Stomach smooth muscle (tissue), 2 donors: Measurements from ENCODE around the gene SMOC2.
A peak's percentile ranks its signal among the peaks of the same experiment; 100 is the strongest.

Experiments used
- H3K27ac ChIP-seq: one replicate; pipeline ENCODE4 v1.7.0; 2013; ENCODE audit warnings: mild to moderate bottlenecking, low read length, inconsistent platforms
- H3K27me3 ChIP-seq, 2 donors: one replicate each; pipeline ENCODE4 v1.7.0; 2013; ENCODE audit warnings: low read length in 2 of 2; ENCODE audit not compliant: insufficient read depth in 2 of 2, control insufficient read depth in 1 of 2
- H3K36me3 ChIP-seq, 2 donors: one replicate each; pipeline ENCODE4 v1.7.0; 2013; ENCODE audit warnings: low read length in 2 of 2; ENCODE audit not compliant: control insufficient read depth in 2 of 2, insufficient read depth in 2 of 2
- H3K4me1 ChIP-seq: one replicate; pipeline ENCODE4 v1.7.0; 2013; ENCODE audit warnings: low read length; ENCODE audit not compliant: control insufficient read depth, insufficient read depth
- H3K4me3 ChIP-seq, 2 donors: one replicate each; pipeline ENCODE4 v1.7.0; 2013; ENCODE audit warnings: low read length in 2 of 2
- H3K9ac ChIP-seq, 2 donors: one replicate each; pipeline ENCODE4 v1.7.0; 2013; ENCODE audit warnings: low read length in 2 of 2, mild to moderate bottlenecking in 1 of 2
- H3K9me3 ChIP-seq, 2 donors: one replicate each; pipeline ENCODE4 v1.7.0; 2013; ENCODE audit warnings: low read length in 2 of 2; ENCODE audit not compliant: control insufficient read depth in 2 of 2
- donor health status: healthy.
- donor health status: Pancreatic carcinoma.

The SMOC2 gene

DNA sequence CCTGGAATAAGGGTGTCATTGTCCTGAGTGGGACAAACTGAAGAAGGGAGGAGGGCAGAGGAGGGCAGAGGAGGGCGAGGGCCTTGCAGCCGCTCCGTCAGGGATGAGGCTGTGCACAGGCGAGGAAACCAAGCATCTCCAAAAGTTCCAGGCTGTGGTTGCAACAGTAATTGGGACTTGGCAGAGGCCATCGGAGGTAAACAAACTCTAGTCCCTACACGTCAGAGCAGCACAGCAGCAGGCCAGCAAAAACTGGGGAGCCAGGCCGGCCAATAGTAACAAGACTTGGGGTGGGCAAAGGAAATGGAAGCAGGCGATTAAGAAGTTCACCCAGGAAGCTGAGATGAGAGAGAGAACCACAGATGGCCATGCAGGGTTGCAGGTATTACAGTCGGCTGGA, 142.8 kb downstream of the SMOC2 start:
- H3K9me3 ChIP-seq = no peaks in the 10 kb centered on the region
- no peak overlapping the region for H3K4me3 ChIP-seq
- H3K27ac ChIP-seq = peak overlapping the region; percentile 98
- H3K36me3 ChIP-seq = peaks cover 2 to 6% of the 10 kb centered on the region in 2 donors
- peak overlapping the region; percentile 56 to 68 for H3K9ac ChIP-seq
- H3K4me1 ChIP-seq = peaks cover 55% of the 10 kb centered on the region
- H3K27me3 ChIP-seq = no peaks in the 10 kb centered on the region

DNA sequence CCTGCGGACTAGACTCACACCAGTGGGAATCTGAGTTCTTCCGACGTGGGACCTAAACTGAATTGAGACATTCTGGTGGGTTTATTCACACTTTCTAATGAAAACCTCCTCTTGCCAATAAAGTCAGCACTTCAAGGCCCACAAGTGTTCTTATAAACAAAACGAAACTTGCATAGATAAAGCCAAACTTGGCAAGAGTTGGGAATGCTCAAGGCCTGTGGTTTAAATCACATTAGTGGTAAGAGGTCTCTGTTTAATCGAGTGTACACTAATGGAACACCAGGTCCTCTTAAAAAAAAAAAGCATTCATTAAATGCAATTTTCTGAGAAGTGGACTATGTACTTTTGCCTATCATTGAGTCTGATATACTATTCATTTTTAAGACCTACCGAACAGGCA, 143.3 kb downstream of the SMOC2 start:
- peaks cover 54% of the 10 kb centered on the region for H3K4me1 ChIP-seq
- no peaks in the 10 kb centered on the region for H3K27me3 ChIP-seq
- peak overlapping the region; percentile 98 for H3K27ac ChIP-seq

DNA sequence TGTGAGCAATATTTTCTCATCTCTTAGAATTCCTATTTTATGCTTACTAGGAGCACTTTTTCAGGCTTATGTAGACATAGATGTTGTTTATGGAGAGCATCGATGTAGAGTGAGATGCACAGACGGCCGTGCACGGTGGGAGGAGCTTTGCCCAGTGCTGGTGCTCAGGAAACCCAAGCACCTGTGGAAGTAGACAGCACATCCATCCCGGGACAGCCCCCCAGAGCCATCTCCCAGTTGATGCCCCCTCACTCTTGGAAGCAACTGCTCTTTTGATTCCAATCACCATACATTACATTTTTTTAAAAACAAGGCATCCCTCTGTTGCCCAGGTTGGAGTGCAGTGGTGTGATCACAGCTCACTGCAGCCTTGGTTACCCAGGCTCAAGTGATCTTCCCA, 143.7 kb downstream of the SMOC2 start:
- H3K9ac ChIP-seq = peak overlapping the region; percentile 47
- H3K27me3 ChIP-seq = no peaks in the 10 kb centered on the region
- peak overlapping the region in 1 of 2 donors; percentile 8 for H3K4me3 ChIP-seq
- H3K27ac ChIP-seq = peak overlapping the region; percentile 98
- peaks cover 53% of the 10 kb centered on the region for H3K4me1 ChIP-seq
- no peaks in the 10 kb centered on the region for H3K9me3 ChIP-seq
- peaks cover 2 to 6% of the 10 kb centered on the region in 2 donors for H3K36me3 ChIP-seq

More for the DNA sequence above, 143.3 kb downstream of the SMOC2 start:
- peak overlapping the region; percentile 56 to 68 for H3K9ac ChIP-seq
- no peaks in the 10 kb centered on the region for H3K9me3 ChIP-seq
- peaks cover 2 to 6% of the 10 kb centered on the region in 2 donors for H3K36me3 ChIP-seq
- peak overlapping the region in 1 of 2 donors; percentile 8 for H3K4me3 ChIP-seq

DNA sequence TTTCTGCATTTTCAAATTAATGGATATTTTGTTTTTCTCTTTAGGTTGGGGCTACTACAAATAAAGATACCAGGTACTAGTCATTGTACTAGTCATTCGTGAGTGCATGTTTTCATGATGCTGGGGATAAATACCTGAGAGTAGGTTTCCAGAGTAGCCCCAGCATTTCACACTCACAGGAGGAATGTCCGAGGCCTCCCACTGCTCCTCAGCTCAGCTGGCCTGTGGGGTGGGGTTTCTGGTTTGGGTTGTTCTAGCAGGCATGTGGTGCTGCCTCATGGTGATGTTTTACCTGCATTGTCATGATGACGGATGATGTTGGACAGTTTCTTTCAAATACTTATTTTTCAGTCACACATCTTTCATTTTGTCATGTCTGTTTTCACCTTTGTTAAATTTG, 144.5 kb downstream of the SMOC2 start:
- Histone ChIP-seq H3K9me3 (no peaks in the 10 kb centered on the region), H3K4me3 (no peak overlapping the region), H3K27ac (peak overlapping the region; percentile 98), H3K36me3 (peaks cover 2 to 6% of the 10 kb centered on the region in 2 donors), H3K9ac (no peak overlapping the region), H3K27me3 (no peaks in the 10 kb centered on the region), H3K4me1 (peaks cover 45% of the 10 kb centered on the region)

DNA sequence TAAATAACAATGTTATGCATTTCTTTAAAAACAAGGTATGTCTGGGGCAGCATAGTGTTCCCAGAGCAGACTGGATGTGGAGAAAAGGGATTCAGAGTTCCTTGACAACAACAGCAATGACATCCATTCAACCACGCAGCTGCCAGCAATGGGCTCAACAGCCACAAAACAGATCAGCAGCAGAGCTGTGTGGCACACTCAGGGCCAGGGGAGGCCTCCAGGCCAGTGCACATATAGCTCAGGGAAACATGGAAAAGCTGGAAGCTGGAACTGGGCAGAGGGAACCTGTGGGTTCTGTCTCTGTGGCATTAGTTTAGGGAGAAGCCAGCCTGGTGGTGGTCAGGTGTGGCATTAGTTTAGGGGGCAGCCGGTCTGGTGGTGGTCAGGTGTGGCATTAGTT, 148.3 kb downstream of the SMOC2 start:
- no peak overlapping the region for H3K27ac ChIP-seq

DNA sequence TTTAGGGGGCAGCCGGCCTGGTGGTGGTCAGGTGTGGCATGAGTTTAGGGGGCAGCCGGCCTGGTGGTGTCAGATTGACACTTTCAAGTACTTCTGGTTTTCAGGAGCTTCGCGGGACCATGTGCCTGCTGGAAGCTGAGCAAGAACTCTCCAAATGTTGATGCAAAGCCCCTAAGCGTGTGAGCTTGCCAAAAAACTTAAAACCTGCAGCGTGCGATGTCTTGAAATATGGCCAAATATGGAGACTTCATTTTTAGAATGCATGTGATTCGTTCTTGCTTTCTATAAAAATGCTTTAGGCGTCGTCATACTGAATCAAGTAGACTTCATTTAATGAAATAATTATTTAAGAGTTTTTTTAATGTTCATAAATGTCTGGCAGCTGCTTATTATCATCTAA, 149.4 kb downstream of the SMOC2 start:
- Histone ChIP-seq H3K36me3 (peaks cover 2 to 7% of the 10 kb centered on the region in 2 donors), H3K4me1 (peaks cover 11% of the 10 kb centered on the region), H3K9ac (no peak overlapping the region), H3K27ac (no peak overlapping the region), H3K9me3 (no peaks in the 10 kb centered on the region), H3K27me3 (no peaks in the 10 kb centered on the region), H3K4me3 (no peak overlapping the region)

More for the DNA sequence above, 148.3 kb downstream of the SMOC2 start:
- Histone ChIP-seq H3K4me1 (peaks cover 19% of the 10 kb centered on the region), H3K9me3 (no peaks in the 10 kb centered on the region), H3K36me3 (peaks cover 2 to 6% of the 10 kb centered on the region in 2 donors), H3K27me3 (no peaks in the 10 kb centered on the region), H3K4me3 (no peak overlapping the region), H3K9ac (no peak overlapping the region)

DNA sequence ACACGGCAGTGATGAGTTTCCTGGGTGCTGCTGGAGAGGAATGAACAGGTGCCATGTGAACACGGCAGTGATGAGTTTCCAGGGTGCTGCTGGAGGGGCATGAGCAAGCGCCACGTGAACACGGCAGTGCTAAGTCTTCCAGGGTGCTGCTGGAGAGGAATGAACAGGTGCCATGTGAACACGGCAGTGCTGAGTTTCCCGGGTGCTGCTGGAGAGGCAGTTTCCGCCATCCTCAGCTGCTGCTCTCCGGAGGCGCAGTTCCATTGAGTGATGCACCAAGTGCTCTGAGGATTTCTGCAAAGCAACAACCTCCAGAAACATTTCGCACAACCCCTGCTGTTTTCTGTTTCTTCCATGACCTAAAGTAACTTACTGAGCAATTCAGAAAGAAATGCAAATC, 155.4 kb downstream of the SMOC2 start:
- H3K4me1 ChIP-seq = peaks cover 6% of the 10 kb centered on the region
- peaks cover 24 to 28% of the 10 kb centered on the region in 2 donors for H3K36me3 ChIP-seq
- no peak overlapping the region for H3K9ac ChIP-seq
- no peaks in the 10 kb centered on the region for H3K27me3 ChIP-seq
- H3K4me3 ChIP-seq = no peak overlapping the region
- no peaks in the 10 kb centered on the region for H3K9me3 ChIP-seq
- H3K27ac ChIP-seq = no peak overlapping the region

DNA sequence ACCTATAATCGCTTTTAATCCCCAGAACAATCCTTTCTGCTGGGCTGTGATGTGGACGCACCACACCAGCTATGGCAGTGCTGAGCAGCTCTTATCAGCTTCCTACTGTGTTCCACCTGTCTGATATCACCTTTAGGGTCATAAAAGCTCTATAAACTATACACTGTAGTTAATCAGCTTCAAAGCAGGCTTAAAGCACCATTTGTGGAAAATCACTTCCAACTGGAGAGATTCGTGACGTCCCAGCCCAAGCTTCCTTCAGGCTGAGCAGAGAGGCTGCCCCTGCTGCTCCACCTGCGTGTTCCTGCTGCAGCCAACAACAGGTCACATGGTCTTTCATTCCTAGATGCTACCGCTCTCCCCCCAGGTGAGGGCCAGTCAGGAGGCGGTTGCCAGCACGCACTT, 156.5 kb downstream of the SMOC2 start:
- H3K9ac ChIP-seq = no peak overlapping the region
- H3K9me3 ChIP-seq = no peaks in the 10 kb centered on the region
- no peak overlapping the region for H3K4me3 ChIP-seq
- H3K27me3 ChIP-seq = no peaks in the 10 kb centered on the region
- H3K4me1 ChIP-seq = peaks cover 7% of the 10 kb centered on the region
- H3K27ac ChIP-seq = no peak overlapping the region
- peaks cover 24 to 28% of the 10 kb centered on the region in 2 donors for H3K36me3 ChIP-seq

DNA sequence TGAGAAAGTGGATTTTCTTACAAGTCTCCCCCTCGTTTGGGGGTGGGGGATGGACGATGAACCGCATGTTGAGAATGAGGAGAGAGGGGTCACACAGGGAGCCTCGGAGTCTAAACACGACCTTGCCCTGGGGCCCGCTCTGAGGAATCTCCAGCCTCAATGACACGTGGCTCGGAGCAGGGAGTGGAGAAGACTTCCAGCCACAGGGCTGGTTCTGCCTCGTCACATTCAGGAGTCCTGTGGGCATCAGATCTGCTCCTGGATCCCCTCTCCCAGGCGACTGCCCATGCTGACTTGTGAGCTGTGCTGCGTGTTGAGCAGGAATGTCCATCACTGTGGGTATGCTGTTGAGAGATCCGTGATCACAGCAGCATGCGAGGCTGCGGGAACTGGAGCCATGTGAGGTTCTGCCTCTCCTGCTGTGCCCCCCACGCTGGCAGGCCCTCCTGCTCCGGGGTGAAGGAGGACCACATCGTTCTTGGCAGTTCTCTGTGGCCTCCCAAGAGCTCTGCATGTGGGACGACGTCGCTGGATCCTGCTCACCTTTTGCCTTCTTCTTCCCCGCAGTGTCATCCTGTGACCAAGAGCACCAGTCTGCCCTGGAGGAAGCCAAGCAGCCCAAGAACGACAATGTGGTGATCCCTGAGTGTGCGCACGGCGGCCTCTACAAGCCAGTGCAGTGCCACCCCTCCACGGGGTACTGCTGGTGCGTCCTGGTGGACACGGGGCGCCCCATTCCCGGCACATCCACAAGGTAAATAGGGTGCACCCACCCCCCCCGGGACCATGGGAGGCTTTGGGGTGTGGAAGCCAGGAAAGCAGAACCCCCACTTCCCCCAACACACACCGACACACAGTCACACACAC, 157.5 kb downstream of the SMOC2 start:
- Histone ChIP-seq H3K27ac (no peak overlapping the region), H3K4me3 (no peak overlapping the region), H3K4me1 (peaks cover 7% of the 10 kb centered on the region), H3K27me3 (no peaks in the 10 kb centered on the region), H3K9ac (no peak overlapping the region), H3K9me3 (no peaks in the 10 kb centered on the region), H3K36me3 (peaks cover 28 to 30% of the 10 kb centered on the region in 2 donors)

DNA sequence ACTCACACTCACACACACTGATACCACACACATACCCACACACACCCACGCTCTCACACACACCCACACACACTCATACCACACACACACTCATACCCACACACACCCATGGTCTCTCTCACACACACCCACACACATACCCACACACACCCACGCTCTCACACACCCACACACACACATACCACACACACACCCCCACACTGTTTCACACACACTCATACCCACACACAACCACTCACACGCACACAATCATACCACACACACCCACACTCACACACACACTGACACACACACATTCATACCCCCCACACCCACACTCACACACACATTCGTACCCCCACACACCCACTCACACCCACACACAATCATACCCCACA, 158.1 kb downstream of the SMOC2 start:
- no peak overlapping the region for H3K4me3 ChIP-seq
- H3K36me3 ChIP-seq = peaks cover 33 to 36% of the 10 kb centered on the region in 2 donors
- peaks cover 7% of the 10 kb centered on the region for H3K4me1 ChIP-seq
- H3K9ac ChIP-seq = no peak overlapping the region
- peaks cover 0 to 3% of the 10 kb centered on the region in 2 donors for H3K9me3 ChIP-seq
- peak overlapping the region; percentile 2 for H3K27ac ChIP-seq
- H3K27me3 ChIP-seq = no peaks in the 10 kb centered on the region

DNA sequence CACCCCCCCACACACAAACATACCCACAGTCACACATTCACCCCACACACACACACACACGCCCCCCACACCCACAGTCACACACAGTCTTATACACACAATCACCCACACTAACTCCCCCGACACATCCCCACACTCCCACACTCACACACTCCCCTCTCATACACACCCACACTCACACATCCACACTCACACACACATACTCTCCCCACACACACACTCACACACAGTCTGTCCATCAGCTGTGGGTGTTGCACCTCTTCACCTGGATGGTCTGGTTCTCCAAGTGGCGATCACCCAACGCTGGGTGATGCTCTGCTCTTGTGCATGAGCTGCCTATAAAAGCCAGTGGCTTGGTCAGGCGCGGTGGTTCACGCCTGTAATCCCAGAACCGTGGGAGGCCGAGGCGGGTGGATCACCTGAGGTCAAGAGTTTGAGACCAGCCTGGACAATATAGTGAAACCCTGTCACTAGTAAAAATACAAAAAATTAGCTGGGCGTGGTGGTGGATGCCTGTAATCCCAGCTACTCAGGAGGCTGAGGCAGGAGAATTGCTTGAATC, 158.9 kb downstream of the SMOC2 start:
- Histone ChIP-seq H3K9ac (no peak overlapping the region), H3K27me3 (no peaks in the 10 kb centered on the region), H3K36me3 (peaks cover 33 to 36% of the 10 kb centered on the region in 2 donors), H3K4me3 (no peak overlapping the region), H3K4me1 (peaks cover 7% of the 10 kb centered on the region), H3K9me3 (peaks cover 0 to 3% of the 10 kb centered on the region in 2 donors), H3K27ac (peak overlapping the region; percentile 2)
